Neural progenitor cell (in vitro differentiated cells): Measurements from ENCODE around the gene INTS1.

Source experiments
- EZH2 ChIP-seq: fragments of 200-600 bp; sonication (generic); IDR thresholded peaks from 2 replicates; pipeline ENCODE4 v1.6.1; 2017; ENCODE audit warnings: antibody characterized with exemption, mild to moderate bottlenecking, moderate library complexity
- EZH2phosphoT487 ChIP-seq: fragments of 200-600 bp; sonication (generic); IDR thresholded peaks from 2 replicates; pipeline ENCODE4 v1.6.1; 2017; ENCODE audit warnings: antibody characterized with exemption
- TF ChIP-seq, protein P1 (sequence below): fragments of 200-600 bp; sonication (generic); IDR thresholded peaks from 2 replicates; pipeline ENCODE4 v1.5.1; 2017; ENCODE audit warnings: antibody characterized with exemption, mild to moderate bottlenecking

DNA sequence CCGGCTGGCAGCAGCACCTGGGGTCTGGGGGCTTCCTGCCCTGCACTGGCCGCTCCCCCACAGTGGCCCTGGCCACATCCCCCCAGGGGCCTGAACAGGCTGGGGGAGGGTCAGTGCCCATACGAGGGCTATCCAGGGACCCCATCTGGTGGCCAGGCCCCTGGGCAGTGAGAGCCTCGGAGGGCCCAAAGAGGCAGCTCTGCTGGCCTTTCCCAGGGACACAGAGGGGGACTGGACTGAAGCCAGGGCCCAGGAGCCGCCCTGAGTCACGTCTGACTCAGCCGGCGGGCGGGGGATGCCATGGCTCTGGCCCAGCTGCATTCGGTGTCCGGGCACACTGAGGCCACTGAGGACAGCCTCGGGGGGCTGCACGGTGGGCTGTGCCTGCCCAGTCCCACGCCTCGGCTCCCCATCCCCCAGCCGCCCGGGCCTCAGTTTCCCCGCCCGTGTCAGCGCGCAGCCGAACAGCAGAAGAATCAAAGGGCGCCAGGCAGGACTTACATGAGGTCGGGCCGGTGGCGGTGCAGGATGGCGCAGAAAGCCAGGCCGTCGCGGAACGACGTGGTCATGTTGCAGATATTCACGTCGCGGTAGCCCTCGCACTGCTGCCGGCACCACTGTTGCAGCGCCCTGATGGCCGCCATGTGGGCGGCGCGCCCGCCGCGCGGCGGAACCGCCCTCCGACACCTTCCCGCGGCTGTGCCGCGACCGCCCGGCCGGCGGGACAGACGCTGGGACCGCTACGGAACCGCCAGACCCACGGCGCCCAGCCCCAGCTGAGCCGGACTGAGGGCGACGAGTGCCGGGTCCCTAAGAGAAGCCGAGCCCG, 45.3 kb downstream of the INTS1 start, which contains the start of gene MICALL2:
- TF ChIP-seq, protein P1, sequence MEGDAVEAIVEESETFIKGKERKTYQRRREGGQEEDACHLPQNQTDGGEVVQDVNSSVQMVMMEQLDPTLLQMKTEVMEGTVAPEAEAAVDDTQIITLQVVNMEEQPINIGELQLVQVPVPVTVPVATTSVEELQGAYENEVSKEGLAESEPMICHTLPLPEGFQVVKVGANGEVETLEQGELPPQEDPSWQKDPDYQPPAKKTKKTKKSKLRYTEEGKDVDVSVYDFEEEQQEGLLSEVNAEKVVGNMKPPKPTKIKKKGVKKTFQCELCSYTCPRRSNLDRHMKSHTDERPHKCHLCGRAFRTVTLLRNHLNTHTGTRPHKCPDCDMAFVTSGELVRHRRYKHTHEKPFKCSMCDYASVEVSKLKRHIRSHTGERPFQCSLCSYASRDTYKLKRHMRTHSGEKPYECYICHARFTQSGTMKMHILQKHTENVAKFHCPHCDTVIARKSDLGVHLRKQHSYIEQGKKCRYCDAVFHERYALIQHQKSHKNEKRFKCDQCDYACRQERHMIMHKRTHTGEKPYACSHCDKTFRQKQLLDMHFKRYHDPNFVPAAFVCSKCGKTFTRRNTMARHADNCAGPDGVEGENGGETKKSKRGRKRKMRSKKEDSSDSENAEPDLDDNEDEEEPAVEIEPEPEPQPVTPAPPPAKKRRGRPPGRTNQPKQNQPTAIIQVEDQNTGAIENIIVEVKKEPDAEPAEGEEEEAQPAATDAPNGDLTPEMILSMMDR = no peak
- TF ChIP-seq EZH2 (no peak), EZH2phosphoT487 (no peak)
